Measurements from ENCODE around the gene GPD1.
"Not testable (repeated sequence)": the region's sequence is repeated elsewhere in the genome, so short reads cannot be mapped to it uniquely, and the experiment has no call there.

Gene GPD1

GRCh38 chr12:50123203-50123602 lies 19.4 kb downstream of the GPD1 start:
- no peak for DNase-seq (ENCODE audit: low read depth in 2 of 2)

GRCh38 chr12:50127546-50127945 lies 23.7 kb downstream of the GPD1 start:
- no peak for DNase-seq (ENCODE audit: low read depth in 2 of 2)

GRCh38 chr12:50129290-50129689 lies 25.5 kb downstream of the GPD1 start:
- no peak for DNase-seq (ENCODE audit: low read depth in 2 of 2)

- DNase-seq (ENCODE audit: low read depth in 2 of 2) = no peak
Measured at GRCh38 chr12:50132505-50133135, 28.8 kb downstream of the GPD1 start.

GRCh38 chr12:50142993-50143392 lies 39.2 kb downstream of the GPD1 start:
- DNase-seq (ENCODE audit: low read depth in 2 of 2) = no peak

DNA sequence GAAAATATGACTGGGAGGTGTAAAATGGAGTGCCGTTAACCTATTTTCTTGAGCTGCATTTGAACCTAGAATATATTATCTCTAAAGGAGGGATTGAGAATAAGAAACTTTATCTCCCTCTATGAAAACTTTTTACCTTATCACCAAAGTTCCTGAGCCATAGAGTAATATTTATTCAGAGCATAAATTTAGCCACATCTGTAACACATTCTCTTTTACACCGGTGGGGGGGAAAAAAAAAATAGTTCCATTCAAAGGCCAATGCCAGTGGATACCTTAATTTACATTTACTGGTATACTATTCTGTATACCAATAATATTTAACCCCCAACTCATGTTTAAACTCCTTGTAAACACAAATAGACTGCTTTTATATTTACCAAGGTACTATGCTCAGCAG lies 41.6 kb downstream of the GPD1 start:
- no peak for DNase-seq (ENCODE audit: low read depth in 2 of 2)

GRCh38 chr12:50147281-50147680 lies 43.5 kb downstream of the GPD1 start:
- no peak for DNase-seq (ENCODE audit: low read depth in 2 of 2)

DNA sequence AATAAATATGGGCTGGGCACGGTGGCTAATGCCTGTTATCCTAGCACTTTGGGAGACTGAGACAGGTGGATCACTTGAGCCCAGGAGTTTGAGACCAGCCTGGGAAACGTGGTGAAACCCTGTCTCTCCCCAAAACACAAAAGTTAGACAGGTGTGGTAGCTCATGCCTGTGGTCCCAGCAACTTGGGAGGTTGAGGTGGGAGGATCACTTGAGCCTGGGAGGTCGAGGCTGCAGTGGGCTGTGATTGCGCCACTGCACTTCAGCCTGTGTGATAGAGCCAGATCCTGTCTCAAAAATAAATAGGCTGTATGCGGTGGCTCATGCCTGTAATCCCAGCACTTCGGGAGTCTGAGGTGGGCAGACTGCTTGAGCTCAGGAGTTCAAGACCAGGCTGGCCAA lies 44.2 kb downstream of the GPD1 start:
- DNase-seq (ENCODE audit: low read depth in 2 of 2) = not testable (repeated sequence)

GRCh38 chr12:50149311-50149710 lies 45.5 kb downstream of the GPD1 start:
- no peak for DNase-seq (ENCODE audit: low read depth in 2 of 2)

GRCh38 chr12:50151047-50151687 lies 47.4 kb downstream of the GPD1 start:
- DNase-seq (ENCODE audit: low read depth in 2 of 2) = no peak

DNA sequence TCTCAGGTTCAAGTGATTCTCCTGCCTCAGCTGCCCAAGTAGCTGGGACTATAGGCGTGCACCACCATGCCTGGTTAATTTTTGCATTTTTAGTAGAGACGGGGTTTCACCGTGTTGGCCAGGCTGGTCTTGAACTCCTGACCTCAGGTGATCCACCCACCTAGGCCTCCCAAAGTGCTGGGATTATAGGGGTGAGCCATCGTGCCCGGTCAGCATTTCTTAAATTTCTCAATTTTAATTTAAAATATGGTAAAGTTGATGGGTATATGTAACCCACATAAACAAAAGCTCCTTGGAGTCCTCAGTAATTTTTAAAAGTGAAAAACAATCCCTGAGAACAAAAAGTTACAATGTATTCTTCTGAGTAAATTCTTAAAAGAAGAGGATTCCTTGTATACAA lies 51.1 kb downstream of the GPD1 start:
- DNase-seq (ENCODE audit: low read depth in 2 of 2) = not testable (repeated sequence)

- no peak for DNase-seq (ENCODE audit: low read depth in 2 of 2)
Measured at GRCh38 chr12:50156641-50157040, 52.8 kb downstream of the GPD1 start.

DNA sequence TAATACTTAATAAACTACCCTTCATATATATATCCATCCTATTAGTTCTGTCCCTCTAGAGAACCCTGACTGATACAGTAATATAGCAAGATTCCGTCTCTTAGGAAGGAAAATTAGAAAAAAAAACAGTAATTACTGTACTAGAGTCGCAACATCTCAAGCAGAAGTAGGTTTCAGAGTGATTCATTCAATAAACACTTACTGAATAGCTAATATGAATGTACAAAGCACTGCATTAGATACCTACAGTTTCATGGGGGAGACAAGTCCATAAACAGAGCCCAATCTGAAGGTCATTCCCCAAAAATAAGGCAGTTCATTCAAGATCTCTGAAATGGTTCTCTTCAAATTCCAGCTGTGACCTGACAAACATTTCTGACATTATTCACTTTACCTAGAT lies 53.5 kb downstream of the GPD1 start:
- no peak for DNase-seq (ENCODE audit: low read depth in 2 of 2)

- DNase-seq (ENCODE audit: low read depth in 2 of 2) = no peak
Measured at GRCh38 chr12:50160643-50161042, 56.8 kb downstream of the GPD1 start.

All from stimulated activated CD8-positive, alpha-beta memory T cell treated with anti-CD3 and anti-CD28 coated beads, Interleukin-2, amount 100 ng/mL, for 48 hours (primary cell).